Measurements from ENCODE around the gene MAD1L1.

Gene MAD1L1

GRCh38 chr7:1920266-1920681, 312.5 kb downstream of the MAD1L1 start:
- H3K4me3 ChIP-seq (replicated peaks; ENCODE audit: low read depth, low read length), result no peak overlapping the region
- no peak for TF ChIP-seq CTCF (IDR thresholded peaks at IDR 0.05; ENCODE audit: low read depth, low read length, missing control alignments)
- no peak for DNase-seq (ENCODE audit: extremely low read depth, low read depth)

- DNase-seq (ENCODE audit: extremely low read depth, low read depth), result no peak
- no peak overlapping the region for H3K4me3 ChIP-seq (replicated peaks; ENCODE audit: low read depth, low read length)
- no peak for TF ChIP-seq CTCF (IDR thresholded peaks at IDR 0.05; ENCODE audit: low read depth, low read length, missing control alignments)
Measured at GRCh38 chr7:1919539-1920265, 313.0 kb downstream of the MAD1L1 start.

GRCh38 chr7:1918881-1919525, 313.7 kb downstream of the MAD1L1 start:
- no peak for TF ChIP-seq CTCF (IDR thresholded peaks at IDR 0.05; ENCODE audit: low read depth, low read length, missing control alignments)
- no peak overlapping the region for H3K4me3 ChIP-seq (replicated peaks; ENCODE audit: low read depth, low read length)
- no peak for DNase-seq (ENCODE audit: extremely low read depth, low read depth)

- TF ChIP-seq CTCF (IDR thresholded peaks at IDR 0.05; ENCODE audit: low read depth, low read length, missing control alignments), result no peak
Measured at GRCh38 chr7:1918063-1918645, 314.6 kb downstream of the MAD1L1 start.

GRCh38 chr7:1917221-1918062, 315.3 kb downstream of the MAD1L1 start:
- no peak for TF ChIP-seq CTCF (IDR thresholded peaks at IDR 0.05; ENCODE audit: low read depth, low read length, missing control alignments)
- no peak overlapping the region for H3K4me3 ChIP-seq (replicated peaks; ENCODE audit: low read depth, low read length)
- no peak for DNase-seq (ENCODE audit: extremely low read depth, low read depth)

More at GRCh38 chr7:1918063-1918645, 314.6 kb downstream of the MAD1L1 start:
- no peak for DNase-seq (ENCODE audit: extremely low read depth, low read depth)
- H3K4me3 ChIP-seq (replicated peaks; ENCODE audit: low read depth, low read length), result no peak overlapping the region

GRCh38 chr7:1916601-1916970, 316.2 kb downstream of the MAD1L1 start:
- H3K4me3 ChIP-seq (replicated peaks; ENCODE audit: low read depth, low read length), result no peak overlapping the region
- no peak for TF ChIP-seq CTCF (IDR thresholded peaks at IDR 0.05; ENCODE audit: low read depth, low read length, missing control alignments)
- DNase-seq (ENCODE audit: extremely low read depth, low read depth), result no peak

Measured in HFF-Myc (cell line).